GM18517 (cell line): ENCODE results near the gene PKM.
"Not testable (repeated sequence)": the region's sequence is repeated elsewhere in the genome, so short reads cannot be mapped to it uniquely, and the experiment has no call there.

ENCODE experiments used
- ATAC-seq: cut with Tn5 transposase; IDR thresholded peaks from one replicate; pipeline ENCODE4 v1.9.1; 2021; ENCODE audit warnings: mild to moderate bottlenecking, moderate library complexity; ENCODE audit not compliant: unreplicated experiment

PKM gene

GRCh38 chr15:72231066-72231832, at the start of gene PKM:
Gene PKM, minus strand, starts transcription at chr15:72231190. Its CDS starts 12,093 bp downstream, at chr15:72219097.
- ATAC-seq = peak; percentile 46

- ATAC-seq = no peak
Measured at GRCh38 chr15:72280751-72281150, 49.8 kb upstream of the PKM start.

- ATAC-seq = no peak
Measured at GRCh38 chr15:72278737-72279136, 47.7 kb upstream of the PKM start.

GRCh38 chr15:72276326-72276700, 45.3 kb upstream of the PKM start:
- ATAC-seq = no peak

GRCh38 chr15:72275635-72276325, 44.8 kb upstream of the PKM start:
- ATAC-seq = not testable (repeated sequence)

- no peak for ATAC-seq
Measured at GRCh38 chr15:72272997-72273352, 42.0 kb upstream of the PKM start.

GRCh38 chr15:72272213-72272996, 41.4 kb upstream of the PKM start, which contains the start of gene PARP6:
Gene PARP6, minus strand, starts transcription at chr15:72272554. Its CDS starts 5,077 bp downstream, at chr15:72267477.
- peak; percentile 89 for ATAC-seq

- no peak for ATAC-seq
Measured at GRCh38 chr15:72271895-72272212, 40.9 kb upstream of the PKM start.

GRCh38 chr15:72271221-72271620, 40.2 kb upstream of the PKM start:
- ATAC-seq = no peak

- no peak for ATAC-seq
Measured at GRCh38 chr15:72269739-72270138, 38.7 kb upstream of the PKM start.

- ATAC-seq = no peak
Measured at GRCh38 chr15:72265031-72265430, 34.0 kb upstream of the PKM start.

- no peak for ATAC-seq
Measured at GRCh38 chr15:72252663-72253299, 21.8 kb upstream of the PKM start.

GRCh38 chr15:72249142-72249810, 18.3 kb upstream of the PKM start:
- ATAC-seq = no peak

- no peak for ATAC-seq
Measured at GRCh38 chr15:72248514-72248913, 17.5 kb upstream of the PKM start.

- no peak for ATAC-seq
Measured at GRCh38 chr15:72242775-72243370, 11.9 kb upstream of the PKM start.

- no peak for ATAC-seq
Measured at GRCh38 chr15:72239652-72240051, 8.7 kb upstream of the PKM start.

GRCh38 chr15:72238586-72238985, 7.6 kb upstream of the PKM start:
- ATAC-seq = no peak

- ATAC-seq = no peak
Measured at GRCh38 chr15:72237853-72238224, 6.8 kb upstream of the PKM start.

GRCh38 chr15:72237029-72237852, 6.3 kb upstream of the PKM start:
- ATAC-seq = peak; percentile 59
